HG03439 (cell line): ENCODE results near the gene TANC2.
A peak's percentile ranks its signal among the peaks of the same experiment; 100 is the strongest.
"Not testable (repeated sequence)": the region's sequence is repeated elsewhere in the genome, so short reads cannot be mapped to it uniquely, and the experiment has no call there.

Experiments
- ATAC-seq: cut with Tn5 transposase; IDR thresholded peaks from one replicate; pipeline ENCODE4 v1.9.1; 2021; ENCODE audit warnings: mild to moderate bottlenecking, moderate library complexity; ENCODE audit not compliant: unreplicated experiment

TANC2 gene

DNA sequence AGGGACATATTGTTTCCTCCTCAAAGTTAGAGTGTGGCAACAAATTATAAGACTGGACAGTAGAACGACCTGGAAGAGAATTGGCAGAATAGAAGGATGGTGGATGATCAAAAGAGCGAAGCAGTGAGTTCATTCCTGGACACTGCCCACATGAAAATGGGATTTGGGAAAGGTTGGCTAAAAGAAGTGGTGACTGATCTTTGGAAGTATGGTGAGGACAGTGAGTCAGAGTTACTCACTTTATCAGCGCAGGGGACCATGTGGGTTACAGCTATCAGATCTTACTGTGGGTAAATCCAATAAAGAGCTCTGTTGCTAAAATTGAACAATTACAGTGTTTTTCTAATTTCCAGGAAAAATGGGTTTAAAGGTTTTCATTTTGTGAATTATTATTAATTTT, 2.7 kb upstream of the TANC2 start:
- no peak for ATAC-seq

DNA sequence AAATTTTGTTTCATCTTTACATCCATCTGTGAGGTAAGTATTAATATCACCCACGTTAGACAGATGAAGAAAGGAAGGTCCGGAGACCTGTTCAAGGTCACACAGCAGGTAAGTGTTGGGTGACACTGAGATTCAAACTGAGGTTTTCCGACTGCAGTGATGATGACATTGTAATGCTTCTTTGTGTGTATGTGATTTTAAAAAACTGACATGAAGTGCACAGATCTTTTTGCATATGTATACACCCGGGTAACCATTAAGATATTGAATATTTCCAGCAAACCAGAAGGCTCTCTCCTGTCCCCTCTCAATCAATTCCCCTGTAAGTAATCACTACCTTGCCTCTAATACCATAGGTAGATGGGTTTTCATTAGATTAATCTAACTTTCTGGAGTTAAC, 1.5 kb upstream of the TANC2 start:
- ATAC-seq = no peak

GRCh38 chr17:62965174-62965685, 805 bp upstream of the TANC2 start:
- no peak for ATAC-seq

DNA sequence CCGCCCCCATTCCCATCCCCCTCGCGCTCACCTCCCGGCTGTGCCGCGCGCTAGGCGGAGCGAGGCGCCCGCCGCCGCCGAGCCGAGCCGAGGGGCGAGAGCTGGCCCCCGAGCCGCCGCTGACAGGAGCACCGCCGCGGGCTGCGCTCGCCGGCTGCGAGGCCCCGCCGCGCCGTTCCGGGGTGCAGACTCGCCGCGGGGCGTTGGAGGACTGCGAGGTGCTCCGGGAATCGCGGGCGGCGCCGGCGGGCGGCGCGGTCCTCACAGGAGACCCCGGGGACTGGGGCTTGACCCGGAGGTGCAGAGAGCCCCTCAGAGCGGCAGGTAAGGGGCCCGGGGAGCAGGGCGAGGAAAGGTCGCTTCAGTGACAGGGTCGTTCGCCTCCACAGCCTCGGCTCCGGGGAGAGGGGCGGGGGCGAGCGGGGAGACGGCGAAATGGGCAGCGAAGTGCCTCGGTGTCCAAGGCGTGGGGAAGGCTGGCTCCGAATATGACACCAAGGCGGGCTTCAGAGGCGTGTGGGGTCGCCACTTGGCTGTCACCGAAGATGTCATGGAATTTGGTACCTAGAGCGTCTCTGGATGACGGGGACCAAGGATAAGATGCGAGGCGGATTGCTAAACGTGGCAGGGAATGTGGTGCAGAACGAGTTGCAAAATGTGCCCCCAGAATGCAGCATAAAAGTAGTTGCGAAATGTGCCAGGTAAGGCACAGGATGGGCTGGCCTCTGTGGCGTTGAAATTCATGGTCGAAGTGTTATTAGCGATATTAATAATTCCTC, 580 bp downstream of the TANC2 start:
- ATAC-seq = peak; percentile 39

DNA sequence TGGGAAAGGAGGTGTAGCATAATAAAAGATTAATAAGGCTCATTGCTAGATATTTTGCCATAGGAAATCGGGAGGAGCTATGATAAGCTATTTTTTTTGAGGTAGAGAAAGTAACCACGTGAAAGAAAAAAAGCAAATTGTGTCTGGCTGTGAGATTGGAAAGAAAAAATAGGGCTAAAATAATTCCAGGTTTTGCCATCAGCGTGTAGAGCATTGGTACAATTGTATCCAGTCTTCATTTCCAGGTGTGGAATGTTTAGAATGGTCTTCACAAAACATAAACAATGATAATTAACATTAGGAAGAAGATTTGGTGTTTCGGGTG, 1.1 kb downstream of the TANC2 start:
- ATAC-seq = no peak

GRCh38 chr17:62968445-62968923, 2.4 kb downstream of the TANC2 start:
- no peak for ATAC-seq

DNA sequence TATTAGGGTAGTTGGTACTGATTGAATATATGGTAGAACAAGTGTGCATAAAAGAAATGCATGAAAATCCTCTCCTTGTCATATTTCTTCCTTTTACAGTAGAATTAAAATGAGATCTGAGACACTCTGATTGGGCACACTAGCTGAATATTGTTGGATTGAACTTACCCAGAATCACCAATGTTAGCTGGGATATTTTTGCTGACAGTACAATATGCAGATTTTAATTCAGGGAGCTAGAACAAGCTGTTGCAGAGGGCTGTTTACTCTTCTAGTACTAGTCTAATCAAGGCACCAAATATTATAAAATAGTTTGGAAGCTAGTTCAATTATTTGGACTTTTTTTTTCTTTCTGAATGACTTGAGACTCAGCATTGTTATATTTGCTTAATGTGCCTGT, 4.6 kb downstream of the TANC2 start:
- no peak for ATAC-seq

DNA sequence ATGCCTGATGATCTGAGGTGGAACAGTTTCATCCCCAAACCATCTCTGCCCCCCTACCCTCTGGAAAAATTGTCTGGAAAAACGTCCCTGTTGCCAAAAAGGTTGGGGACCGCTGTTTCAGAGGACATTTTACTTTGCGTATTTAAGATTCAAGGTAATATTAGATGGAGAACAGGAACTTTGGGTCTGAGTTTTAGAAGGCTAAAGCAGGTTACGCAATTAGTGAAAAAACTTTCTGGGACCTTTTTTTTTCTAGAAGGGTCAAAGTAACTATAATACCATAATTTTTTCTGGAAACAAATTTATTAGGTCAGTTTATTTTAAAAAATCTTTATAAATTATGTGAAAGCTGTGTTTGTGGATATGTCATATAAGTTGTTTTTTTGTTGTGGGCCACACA, 5.8 kb downstream of the TANC2 start:
- no peak for ATAC-seq

GRCh38 chr17:62974788-62975187, 8.8 kb downstream of the TANC2 start:
- ATAC-seq = no peak

DNA sequence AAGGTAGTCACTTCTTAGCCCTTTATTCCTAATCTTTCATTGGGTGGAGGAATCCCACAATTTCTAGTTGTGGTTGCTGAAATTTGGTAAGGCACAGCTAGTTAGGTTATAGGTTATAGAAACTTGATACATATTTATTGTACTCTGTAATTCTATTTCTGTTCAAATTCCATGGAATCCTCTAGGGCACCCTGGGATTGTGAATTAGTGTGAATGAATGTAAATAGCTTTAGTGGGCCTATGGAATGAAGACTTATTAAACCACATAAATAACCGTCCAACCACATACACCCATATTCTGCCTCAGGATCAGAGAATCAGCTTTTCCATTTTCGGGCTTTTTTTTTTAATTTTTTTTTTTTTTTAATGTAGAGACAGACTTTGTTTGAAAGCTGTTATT, 9.2 kb downstream of the TANC2 start:
- ATAC-seq = no peak

DNA sequence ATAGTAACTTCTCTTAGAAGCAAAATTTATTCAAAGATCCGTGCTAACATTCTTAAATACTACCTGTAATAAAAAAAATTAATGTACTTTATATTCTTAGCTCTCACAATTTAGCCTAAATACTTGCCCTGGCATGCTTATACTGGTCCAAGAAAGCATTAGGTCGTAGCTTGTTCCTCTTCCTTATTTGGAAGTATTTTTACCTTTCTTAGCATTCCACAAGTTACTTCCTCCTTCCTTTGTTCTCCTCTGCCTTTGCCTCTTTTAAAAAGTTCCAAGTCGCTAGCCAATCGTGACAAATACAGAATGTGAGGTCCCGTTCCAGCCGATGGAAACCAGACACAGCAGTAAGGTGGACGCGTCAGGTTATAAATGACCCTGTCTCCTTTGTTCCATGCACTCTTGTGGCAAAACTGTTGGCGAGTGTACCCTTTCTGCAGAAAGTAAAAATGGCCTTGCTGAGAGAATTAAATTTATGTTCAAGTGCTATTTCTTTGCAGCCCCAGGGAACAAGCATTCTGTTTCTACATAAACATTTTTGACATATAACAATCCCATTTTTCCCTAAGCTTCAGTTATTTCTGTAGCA, 10.7 kb downstream of the TANC2 start:
- ATAC-seq = not testable (repeated sequence)

- ATAC-seq = no peak
Observed at GRCh38 chr17:62980842-62981241, 14.8 kb downstream of the TANC2 start.

- no peak for ATAC-seq
Observed at GRCh38 chr17:62981933-62982332, 15.9 kb downstream of the TANC2 start.

- ATAC-seq = no peak
Observed at GRCh38 chr17:62984801-62985200, 18.8 kb downstream of the TANC2 start.

GRCh38 chr17:62986549-62986948, 20.5 kb downstream of the TANC2 start:
- no peak for ATAC-seq

- no peak for ATAC-seq
Observed at GRCh38 chr17:62987136-62987535, 21.1 kb downstream of the TANC2 start.

DNA sequence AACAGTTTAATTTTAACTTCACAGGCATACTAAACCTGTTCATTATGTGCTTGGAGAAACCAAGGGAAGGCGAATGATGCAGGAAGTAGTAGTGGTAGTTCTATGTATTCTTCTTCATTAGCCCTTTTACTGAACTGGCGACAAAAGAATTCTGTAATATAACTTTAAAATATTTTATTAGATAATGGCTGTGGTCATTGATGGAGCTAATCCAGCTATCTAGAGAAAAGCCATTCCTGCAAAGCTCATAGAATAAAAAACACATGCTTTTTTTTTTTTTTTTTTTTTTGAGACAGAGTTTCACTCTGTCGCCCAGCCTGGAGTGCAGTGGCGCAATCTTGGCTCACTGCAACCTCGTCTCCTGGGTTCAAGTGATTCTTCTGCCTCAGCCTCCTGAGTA, 23.5 kb downstream of the TANC2 start:
- ATAC-seq = no peak

GRCh38 chr17:62994931-62995330, 28.9 kb downstream of the TANC2 start:
- ATAC-seq = no peak

DNA sequence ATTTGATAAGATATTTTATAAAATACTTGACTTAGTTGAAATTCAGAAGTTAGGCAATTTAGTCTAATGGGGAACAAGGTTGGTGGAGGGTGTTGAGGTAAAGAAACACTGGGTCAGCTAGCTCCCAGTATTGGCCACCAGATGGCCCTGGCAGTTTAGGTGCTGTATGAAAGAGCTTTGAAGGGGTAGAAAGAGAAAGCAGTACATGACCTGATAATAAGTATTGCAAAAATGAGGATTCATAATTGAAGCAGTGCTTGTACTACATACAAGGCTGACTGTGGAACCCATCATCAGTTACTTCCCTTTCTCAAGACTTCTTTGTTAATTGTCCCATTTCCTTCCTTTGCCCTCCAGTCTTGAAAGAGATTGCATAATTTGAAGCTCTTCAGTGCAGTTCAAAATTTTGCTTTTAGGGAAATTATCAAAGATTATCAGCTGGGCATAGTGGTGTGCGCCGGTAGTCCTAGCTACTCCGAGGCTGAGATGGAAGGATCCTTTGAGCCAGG, 29.4 kb downstream of the TANC2 start:
- ATAC-seq = no peak

- no peak for ATAC-seq
Observed at GRCh38 chr17:62996221-62996620, 30.2 kb downstream of the TANC2 start.

GRCh38 chr17:62998166-62998565, 32.1 kb downstream of the TANC2 start:
- ATAC-seq = no peak

GRCh38 chr17:62998665-62999393, 32.8 kb downstream of the TANC2 start:
- ATAC-seq = no peak
